KOPT-K1 (cell line): ENCODE results near the gene CYP2D6.
"Not testable (repeated sequence)": the region's sequence is repeated elsewhere in the genome, so short reads cannot be mapped to it uniquely, and the experiment has no call there.

ENCODE experiments used
- H3K27ac ChIP-seq: fragments of 200-600 bp; sonication (generic); 2 replicates; pipeline ENCODE4 v1.5.1; 2016; ENCODE audit warnings: antibody characterized with exemption, mild to moderate bottlenecking, low read depth, low read length; ENCODE audit not compliant: poor library complexity, severe bottlenecking
- H3K36me3 ChIP-seq: fragments of 200-600 bp; sonication (generic); 2 replicates; pipeline ENCODE4 v1.5.1; 2017; ENCODE audit warnings: antibody characterized with exemption, mild to moderate bottlenecking, low read length, moderate library complexity; ENCODE audit not compliant: insufficient read depth
- H3K9me3 ChIP-seq: fragments of 200-600 bp; sonication (generic); 2 replicates; pipeline ENCODE4 v1.5.1; 2017; ENCODE audit warnings: antibody characterized with exemption, low read length, mild to moderate bottlenecking; ENCODE audit not compliant: insufficient read depth, poor library complexity, severe bottlenecking

The CYP2D6 gene

DNA sequence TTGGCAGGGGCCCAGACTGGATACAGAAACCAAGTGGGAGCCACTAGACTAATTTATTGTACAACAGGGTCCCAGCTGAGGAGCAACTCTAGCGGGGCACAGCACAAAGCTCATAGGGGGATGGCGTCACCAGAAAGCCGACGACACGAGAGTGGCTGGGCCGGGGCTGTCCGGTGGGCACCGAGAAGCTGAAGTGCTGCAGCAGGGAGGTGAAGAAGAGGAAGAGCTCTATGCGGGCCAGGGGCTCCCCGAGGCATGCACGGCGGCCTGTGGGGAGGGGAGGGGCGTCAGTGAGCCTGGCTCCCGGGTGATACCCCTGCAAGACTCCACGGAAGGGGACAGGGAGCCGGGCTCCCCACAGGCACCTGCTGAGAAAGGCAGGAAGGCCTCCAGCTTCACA, 19.2 kb upstream of the CYP2D6 start:
- not testable (repeated sequence) for H3K27ac ChIP-seq, H3K9me3 ChIP-seq
- peaks cover 36% of the 10 kb centered on the region for H3K36me3 ChIP-seq

DNA sequence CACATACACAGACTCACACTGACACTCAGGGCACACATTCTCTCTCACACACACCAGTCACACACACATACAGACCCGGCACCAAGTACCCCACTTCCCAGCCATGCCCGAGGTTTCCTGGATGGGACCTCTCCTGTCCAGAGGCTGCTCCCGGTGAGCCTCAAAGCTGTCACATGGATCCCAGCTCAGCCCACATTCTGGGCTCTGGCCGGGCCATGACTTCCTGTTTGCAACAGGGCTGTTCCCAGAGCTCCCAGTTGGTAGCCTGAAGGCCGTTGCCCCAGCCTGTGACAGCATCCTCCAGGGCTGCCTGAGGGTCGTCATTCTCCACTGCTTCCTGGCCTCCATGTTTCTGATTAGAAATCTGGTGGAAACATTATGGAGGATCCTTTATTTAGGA, 14.6 kb upstream of the CYP2D6 start:
- Histone ChIP-seq H3K27ac (no peak overlapping the region), H3K36me3 (peaks cover 21% of the 10 kb centered on the region), H3K9me3 (no peaks in the 10 kb centered on the region)

DNA sequence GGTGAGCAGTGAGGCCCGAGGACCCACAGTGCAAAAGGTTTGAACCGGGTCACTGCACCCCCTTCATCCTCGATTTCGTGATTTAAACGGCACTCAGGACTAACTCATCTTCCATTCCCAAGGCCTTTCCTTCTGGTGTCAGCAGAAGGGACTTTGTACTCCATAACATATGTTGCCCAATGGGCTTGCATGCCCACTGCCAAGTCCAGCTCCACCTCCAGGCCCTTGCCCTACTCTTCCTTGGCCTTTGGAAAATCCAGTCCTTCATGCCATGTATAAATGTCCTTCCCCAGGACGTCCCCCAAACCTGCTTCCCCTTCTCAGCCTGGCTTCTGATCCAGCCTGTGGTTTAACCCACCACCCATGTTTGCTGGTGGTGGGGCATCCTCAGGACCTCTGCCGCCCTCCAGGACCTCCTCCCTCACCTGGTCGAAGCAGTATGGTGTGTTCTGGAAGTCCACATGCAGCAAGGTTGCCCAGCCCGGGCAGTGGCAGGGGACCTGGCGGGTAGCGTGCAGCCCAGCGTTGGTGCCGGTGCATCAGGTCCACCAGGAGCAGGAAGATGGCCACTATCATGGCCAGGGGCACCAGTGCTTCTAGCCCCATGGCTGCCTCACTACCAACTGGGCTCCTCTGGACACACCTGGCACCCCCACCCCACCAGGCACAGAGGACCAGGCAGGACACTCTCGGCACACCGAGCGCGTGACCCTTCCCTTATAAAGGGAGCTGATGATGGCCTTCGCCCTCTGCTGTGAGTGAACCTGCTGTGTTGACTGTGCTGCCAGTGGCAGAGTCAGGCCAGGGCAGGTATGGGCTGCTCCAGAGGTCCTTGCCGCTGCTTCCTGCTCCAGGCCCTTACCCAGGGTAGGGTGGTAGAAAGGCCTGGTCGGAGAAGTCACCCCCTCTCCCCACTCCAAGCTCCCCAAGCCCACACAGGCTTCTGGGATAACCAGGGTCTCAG, 13.5 kb upstream of the CYP2D6 start:
- not testable (repeated sequence) for H3K9me3 ChIP-seq, H3K27ac ChIP-seq
- peaks cover 19% of the 10 kb centered on the region for H3K36me3 ChIP-seq

DNA sequence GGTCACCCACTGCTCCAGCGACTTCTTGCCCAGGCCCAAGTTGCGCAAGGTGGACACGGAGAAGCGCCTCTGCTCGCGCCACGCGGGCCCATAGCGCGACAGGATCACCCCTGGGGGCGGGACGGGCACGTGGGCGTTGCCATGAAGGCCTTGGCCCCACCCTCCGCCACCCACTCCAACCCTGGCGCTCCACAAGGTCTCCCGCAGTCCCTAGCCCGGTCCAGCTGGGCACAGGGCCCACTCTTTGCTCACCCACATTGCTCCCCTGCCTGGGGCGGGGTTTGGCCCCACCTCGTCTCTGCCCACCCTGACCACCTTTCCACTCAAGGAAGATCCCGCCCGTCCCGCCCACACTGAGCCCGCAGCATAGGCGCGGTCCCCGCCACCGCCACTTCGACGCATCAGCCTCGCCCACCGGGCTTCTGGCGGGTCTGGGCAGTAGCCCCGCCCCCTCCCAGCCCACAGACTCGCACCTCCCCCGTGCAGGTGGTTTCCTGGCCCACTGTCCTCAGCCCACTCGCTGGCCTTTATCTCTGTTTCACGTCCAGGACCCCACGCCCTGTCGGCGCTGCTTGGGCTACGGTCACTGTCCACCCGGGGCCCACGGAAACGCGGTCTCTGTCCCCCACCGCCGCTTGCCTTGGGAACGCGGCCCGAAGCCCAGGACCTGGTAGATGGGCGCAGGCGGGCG, 12.3 kb upstream of the CYP2D6 start:
- Histone ChIP-seq H3K9me3 (no peaks in the 10 kb centered on the region), H3K36me3 (peaks cover 17% of the 10 kb centered on the region; the same call in 1 of the 2 replicates), H3K27ac (no peak overlapping the region)

DNA sequence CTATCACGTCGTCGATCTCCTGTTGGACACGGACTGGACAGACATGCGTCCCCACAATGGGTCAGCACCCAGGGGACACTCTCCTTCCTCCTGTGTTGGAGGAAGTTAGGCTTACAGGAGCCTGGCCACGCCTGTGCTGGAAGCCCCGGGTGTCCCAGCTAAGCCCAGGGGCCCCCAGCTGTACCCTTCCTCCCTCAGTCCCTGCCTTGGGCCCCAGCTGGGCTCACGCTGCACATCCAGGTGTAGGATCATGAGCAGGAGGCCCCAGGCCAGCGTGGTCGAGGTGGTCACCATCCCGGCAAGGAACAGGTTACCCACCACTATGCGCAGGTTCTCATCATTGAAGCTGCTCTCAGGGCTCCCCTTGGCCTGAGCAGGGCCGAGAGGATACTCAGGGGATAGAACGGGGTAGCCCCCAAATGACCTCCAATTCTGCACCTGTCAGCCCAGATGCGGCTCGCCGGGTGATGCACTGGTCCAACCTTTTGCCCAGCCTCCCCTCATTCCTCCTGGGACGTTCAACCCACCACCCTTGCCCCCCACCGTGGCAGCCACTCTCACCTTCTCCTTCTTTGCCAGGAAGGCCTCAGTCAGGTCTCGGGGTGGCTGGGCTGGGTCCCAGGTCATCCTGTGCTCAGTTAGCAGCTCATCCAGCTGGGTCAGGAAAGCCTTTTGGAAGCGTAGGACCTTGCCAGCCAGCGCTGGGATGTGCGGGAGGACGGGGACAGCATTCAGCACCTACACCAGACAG, 10.9 kb upstream of the CYP2D6 start:
- H3K9me3 ChIP-seq, H3K27ac ChIP-seq: not testable (repeated sequence)
- H3K36me3 ChIP-seq: peaks cover 12% of the 10 kb centered on the region; the same call in 1 of the 2 replicates

DNA sequence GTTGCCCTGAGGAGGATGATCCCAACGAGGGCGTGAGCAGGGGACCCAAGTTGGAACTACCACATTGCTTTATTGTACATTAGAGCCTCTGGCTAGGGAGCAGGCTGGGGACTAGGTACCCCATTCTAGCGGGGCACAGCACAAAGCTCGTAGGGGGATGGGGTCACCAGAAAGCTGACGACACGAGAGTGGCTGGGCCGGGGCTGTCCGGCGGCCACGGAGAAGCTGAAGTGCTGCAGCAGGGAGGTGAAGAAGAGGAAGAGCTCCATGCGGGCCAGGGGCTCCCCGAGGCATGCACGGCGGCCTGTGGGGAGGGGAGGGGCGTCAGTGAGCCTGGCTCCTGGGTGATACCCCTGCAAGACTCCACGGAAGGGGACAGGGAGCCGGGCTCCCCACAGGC, 9.5 kb upstream of the CYP2D6 start:
- not testable (repeated sequence) for H3K27ac ChIP-seq, H3K36me3 ChIP-seq, H3K9me3 ChIP-seq

DNA sequence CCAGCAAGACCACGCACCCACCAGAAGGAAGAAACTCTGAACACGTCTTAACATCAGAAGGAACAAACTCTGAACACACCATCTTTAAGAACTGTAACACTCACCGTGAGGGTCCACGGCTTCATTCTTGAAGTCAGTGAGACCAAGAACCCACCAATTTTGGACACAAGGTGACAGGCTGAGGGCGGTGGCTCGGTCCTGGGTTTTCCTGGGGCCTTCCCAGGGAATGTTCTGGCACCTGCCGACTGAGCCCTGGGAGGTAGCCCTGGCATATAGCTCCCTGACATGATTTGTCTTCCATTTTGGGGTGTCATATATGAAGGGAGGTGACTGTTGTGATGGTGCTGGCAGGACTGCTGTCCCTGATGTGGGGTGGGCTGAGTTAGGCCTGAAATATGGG, 8.9 kb upstream of the CYP2D6 start:
- not testable (repeated sequence) for H3K27ac ChIP-seq, H3K9me3 ChIP-seq, H3K36me3 ChIP-seq

DNA sequence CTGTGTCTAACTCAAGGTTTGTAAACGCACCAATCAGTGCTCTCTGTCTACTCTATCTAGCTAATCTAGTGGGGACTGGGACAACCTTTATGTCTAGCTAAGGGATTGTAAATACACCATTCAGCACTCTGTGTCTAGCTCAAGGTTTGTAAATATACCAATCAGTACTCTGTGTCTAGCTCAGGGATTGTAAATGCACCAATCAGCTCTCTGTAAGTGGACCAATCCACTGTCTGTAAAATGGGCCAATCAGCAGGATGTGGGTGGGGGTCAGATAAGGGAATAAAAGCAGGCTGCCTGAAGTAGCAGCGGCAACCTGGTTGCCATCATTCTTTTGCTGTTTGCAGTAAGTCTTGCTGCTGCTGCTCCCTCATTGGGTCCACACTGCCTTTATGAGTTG, 8.4 kb upstream of the CYP2D6 start:
- H3K27ac ChIP-seq: no peak overlapping the region
- H3K36me3 ChIP-seq: peaks cover 8% of the 10 kb centered on the region; the same call in 1 of the 2 replicates
- H3K9me3 ChIP-seq: no peaks in the 10 kb centered on the region

DNA sequence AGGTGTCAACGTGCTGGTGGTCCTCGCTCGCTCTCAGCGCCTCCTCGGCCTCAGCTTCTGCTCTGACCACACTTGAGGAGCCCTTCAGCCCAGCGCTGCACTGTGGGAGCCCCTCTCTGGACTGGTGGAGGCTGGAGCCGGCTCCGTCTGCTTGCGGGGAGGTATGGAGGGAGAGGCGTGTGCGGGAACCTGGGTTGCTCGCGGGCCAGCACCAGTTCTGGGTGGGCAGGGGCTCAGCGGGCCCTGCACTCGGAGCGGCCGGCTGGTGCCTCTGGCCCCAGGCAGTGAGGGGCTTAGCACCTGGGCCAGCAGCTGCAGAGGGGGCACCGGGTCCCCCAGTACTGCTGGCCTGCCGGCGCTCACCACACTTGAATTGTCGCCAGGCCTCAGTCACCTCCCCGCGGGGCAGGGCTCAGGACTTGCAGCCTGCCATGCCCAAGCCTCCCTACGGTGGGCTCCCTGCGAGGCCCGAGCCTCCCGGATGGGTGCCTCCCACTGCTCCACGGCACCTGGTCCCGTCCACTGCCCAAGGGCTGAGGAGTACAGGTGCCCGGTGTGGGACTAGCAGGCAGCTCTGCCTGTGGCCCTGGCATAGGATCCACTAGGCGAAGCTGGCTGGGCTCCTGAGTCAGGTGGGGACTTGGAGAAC, 7.6 kb upstream of the CYP2D6 start:
- no peaks in the 10 kb centered on the region for H3K9me3 ChIP-seq
- peaks cover 8% of the 10 kb centered on the region; the same call in 1 of the 2 replicates for H3K36me3 ChIP-seq
- no peak overlapping the region for H3K27ac ChIP-seq

DNA sequence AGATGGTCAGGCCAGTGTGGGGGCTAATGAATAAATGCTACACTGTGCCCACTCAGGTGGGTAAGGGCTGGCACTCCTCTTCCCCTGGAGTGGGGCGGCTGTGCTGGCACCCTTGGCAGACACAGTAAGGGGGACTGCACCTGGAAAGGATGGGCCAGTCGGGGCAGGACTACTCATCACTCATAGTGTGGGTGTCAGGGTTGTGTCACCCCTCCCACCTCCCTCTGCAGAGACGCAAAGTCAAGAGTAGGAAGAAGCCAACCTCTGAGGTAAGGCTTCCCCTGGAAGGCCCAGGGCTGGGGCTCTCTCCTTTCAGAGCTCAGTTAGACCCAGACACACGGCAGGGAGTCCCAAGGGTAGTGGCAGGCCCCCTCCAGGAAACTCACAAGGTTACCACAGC, 5.1 kb upstream of the CYP2D6 start:
- H3K27ac ChIP-seq, H3K9me3 ChIP-seq, H3K36me3 ChIP-seq: not testable (repeated sequence)

DNA sequence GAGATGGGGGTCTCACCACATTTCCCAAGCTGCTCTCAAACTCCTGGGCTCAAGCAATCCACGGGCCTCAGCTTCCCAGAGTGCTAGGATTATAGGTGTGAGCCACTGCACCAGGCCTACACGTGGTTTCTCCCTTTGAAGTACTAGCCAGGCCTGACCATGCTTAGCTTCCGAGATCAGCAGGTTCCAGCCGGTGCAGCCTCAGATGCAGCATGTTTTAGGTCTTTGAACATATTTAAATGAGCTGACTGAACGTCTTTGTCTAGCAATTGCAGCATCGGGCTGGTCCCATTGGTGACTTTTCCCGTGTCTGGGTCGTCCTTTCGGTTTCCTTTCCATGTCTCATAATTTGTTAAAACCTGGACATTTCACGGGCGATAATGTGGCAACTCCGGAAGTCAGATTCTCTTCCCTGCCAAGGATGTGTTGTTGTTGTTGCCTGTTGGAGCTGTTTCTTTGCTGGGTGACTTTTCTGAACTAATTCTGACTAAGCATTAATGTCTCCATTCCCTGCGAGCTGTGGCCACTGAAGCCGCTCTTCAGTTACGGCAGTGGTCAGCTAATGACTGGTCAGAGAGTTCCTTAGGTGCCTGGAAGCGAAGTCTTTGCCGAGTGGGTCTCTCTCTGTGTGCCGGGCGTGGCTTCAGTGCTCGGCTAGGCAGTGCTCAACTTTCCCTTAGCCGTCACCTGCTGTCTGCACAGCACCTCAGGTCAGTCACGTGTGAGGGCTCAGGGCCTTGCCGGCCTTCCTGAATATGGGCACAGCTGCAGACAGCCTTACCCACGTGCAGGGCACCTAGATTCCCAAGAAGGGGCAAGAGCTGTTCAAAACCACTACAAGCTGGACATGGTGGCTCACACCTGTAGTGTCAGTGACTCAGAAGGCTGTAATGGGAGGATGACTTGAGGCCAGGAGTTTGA, 3.8 kb upstream of the CYP2D6 start:
- no peak overlapping the region for H3K27ac ChIP-seq
- peaks cover 8% of the 10 kb centered on the region; the same call in 1 of the 2 replicates for H3K36me3 ChIP-seq

DNA sequence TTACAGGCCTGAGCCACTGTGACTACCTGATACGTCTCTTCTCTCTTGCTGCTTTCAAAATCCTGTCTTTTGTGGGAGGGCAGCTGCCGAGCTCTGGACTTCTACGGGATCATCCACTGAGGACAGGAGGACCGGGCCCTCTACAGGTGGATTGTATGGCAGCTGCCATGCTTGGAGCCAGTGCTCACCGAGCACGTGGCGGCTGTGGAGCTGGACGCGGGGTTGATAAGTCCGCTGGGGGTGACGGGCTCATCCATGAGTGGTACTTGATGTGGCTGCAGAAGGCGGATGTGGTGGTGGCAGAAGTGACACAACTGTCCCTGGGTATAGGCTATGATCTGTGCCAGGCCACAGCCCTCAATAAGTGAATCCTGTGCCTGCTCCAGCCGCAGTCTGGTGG, 1.8 kb upstream of the CYP2D6 start:
- no peaks in the 10 kb centered on the region; the same call in 1 of the 2 replicates for H3K36me3 ChIP-seq
- no peaks in the 10 kb centered on the region for H3K9me3 ChIP-seq

More for the DNA sequence above, 3.8 kb upstream of the CYP2D6 start:
- no peaks in the 10 kb centered on the region for H3K9me3 ChIP-seq

DNA sequence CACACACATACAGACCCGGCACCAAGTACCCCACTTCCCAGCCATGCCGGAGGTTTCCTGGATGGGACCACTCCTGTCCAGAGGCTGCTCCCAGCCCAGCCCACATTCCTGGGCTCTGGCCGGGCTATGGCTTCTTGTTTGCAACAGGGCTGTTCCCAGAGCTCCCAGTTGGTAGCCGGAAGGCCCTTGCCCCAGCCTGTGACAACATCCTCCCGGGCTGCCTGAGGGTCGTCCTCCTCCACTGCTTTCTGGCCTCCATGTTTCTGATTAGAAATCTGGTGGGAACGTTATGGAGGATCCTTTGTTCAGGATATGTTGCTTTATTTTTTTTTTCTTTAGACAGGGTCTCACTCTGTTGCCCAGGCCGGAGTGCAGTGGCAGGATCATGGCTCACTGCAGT, 952 bp upstream of the CYP2D6 start:
- Histone ChIP-seq H3K27ac (no peak overlapping the region), H3K36me3 (no peaks in the 10 kb centered on the region; the same call in 1 of the 2 replicates), H3K9me3 (no peaks in the 10 kb centered on the region)

More for the DNA sequence above, 1.8 kb upstream of the CYP2D6 start:
- no peak overlapping the region for H3K27ac ChIP-seq

DNA sequence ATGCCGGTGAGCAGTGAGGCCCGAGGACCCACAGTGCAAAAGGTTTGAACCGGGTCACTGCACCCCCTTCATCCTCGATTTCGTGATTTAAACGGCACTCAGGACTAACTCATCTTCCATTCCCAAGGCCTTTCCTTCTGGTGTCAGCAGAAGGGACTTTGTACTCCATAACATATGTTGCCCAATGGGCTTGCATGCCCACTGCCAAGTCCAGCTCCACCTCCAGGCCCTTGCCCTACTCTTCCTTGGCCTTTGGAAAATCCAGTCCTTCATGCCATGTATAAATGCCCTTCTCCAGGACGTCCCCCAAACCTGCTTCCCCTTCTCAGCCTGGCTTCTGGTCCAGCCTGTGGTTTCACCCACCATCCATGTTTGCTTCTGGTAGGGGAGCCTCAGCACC, 428 bp downstream of the CYP2D6 start:
- H3K36me3 ChIP-seq, H3K9me3 ChIP-seq, H3K27ac ChIP-seq: not testable (repeated sequence)
